Peyer's patch (tissue), 4 donors: ENCODE results near the gene KRTAP9-6. TPM values are rescaled to one million over a fixed set of nuclear protein-coding genes. Genes with fewer than 3 reads are reported as not detected.
A peak's percentile ranks its signal among the peaks of the same experiment; 100 is the strongest.

Source experiments
- DNase-seq, 3 donors: peaks; one replicate each; pipeline ENCODE4 v3.0.0-alpha.2; 2017 to 2019
- H3K27ac ChIP-seq, 4 donors: fragments of 200-600 bp; sonication (generic); one replicate each; pipeline ENCODE4 v1.5.1; 2016 to 2019
- H3K27me3 ChIP-seq, 2 donors: fragments of 200-600 bp; sonication (generic); one replicate each; pipeline ENCODE4 v1.5.1; 2019
- H3K36me3 ChIP-seq, 3 donors: fragments of 200-600 bp; sonication (generic); one replicate each; pipeline ENCODE4 v1.5.1; 2016 to 2019
- H3K4me1 ChIP-seq, 4 donors: fragments of 200-600 bp; sonication (generic); one replicate each; pipeline ENCODE4 v1.5.1; 2016 to 2019
- H3K4me3 ChIP-seq, 4 donors: fragments of 200-600 bp; sonication (generic); 1 replicate in 3 of 4; 2 replicates in 1 of 4; pipeline ENCODE4 v1.5.1; 2016 to 2019; ENCODE audit warnings: mild to moderate bottlenecking in 1 of 4
- H3K9me3 ChIP-seq, 4 donors: fragments of 200-600 bp; sonication (generic); one replicate each; pipeline ENCODE4 v1.5.1; 2016 to 2019; ENCODE audit warnings: mild to moderate bottlenecking in 1 of 4
- POLR2A ChIP-seq, 2 donors: fragments of 450-650 bp; IDR thresholded peaks; one replicate each; pipeline ENCODE4 v1.5.1; 2017; ENCODE audit warnings: antibody characterized with exemption in 2 of 2, mild to moderate bottlenecking in 2 of 2, moderate library complexity in 2 of 2
- total RNA-seq, 4 donors: library from RNA; depleted of rRNA; stranded (reverse); fragments of >200 nt; gene quantifications; one replicate each; pipeline ENCODE4 v1.1.0, GENCODE V29; 2016
- TF ChIP-seq, protein P1 (sequence below), 6 experiments: fragments of 450-650 bp in 4 of 6; fragments of 200-600 bp in 2 of 6; sonication (generic) in 1 of 6; IDR thresholded peaks; one replicate each; pipeline ENCODE4 v1.5.1; 2017 to 2019; ENCODE audit warnings: antibody characterized with exemption in 6 of 6, mild to moderate bottlenecking in 3 of 6, moderate library complexity in 1 of 6

Gene KRTAP9-6
- total RNA-seq, 4 donors from 2014 or later, result not detected

GRCh38 chr17:41304091-41304490, 38.9 kb downstream of the KRTAP9-6 start:
- no peaks in the 10 kb centered on the region for H3K27me3 ChIP-seq
- no peak overlapping the region for H3K4me3 ChIP-seq
- no peak overlapping the region for H3K27ac ChIP-seq
- no peak for DNase-seq
- no peak for TF ChIP-seq POLR2A (IDR thresholded peaks at IDR 0.05)
- TF ChIP-seq, protein P1, sequence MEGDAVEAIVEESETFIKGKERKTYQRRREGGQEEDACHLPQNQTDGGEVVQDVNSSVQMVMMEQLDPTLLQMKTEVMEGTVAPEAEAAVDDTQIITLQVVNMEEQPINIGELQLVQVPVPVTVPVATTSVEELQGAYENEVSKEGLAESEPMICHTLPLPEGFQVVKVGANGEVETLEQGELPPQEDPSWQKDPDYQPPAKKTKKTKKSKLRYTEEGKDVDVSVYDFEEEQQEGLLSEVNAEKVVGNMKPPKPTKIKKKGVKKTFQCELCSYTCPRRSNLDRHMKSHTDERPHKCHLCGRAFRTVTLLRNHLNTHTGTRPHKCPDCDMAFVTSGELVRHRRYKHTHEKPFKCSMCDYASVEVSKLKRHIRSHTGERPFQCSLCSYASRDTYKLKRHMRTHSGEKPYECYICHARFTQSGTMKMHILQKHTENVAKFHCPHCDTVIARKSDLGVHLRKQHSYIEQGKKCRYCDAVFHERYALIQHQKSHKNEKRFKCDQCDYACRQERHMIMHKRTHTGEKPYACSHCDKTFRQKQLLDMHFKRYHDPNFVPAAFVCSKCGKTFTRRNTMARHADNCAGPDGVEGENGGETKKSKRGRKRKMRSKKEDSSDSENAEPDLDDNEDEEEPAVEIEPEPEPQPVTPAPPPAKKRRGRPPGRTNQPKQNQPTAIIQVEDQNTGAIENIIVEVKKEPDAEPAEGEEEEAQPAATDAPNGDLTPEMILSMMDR (IDR thresholded peaks at IDR 0.05), result no peak
- H3K36me3 ChIP-seq, result no peaks in the 10 kb centered on the region
- H3K4me1 ChIP-seq, result peaks cover 0 to 14% (median 0%) of the 10 kb centered on the region in 4 donors
- no peaks in the 10 kb centered on the region for H3K9me3 ChIP-seq

- Histone ChIP-seq H3K4me1 (peaks cover 0 to 23% (median 0%) of the 10 kb centered on the region in 4 donors), H3K9me3 (no peaks in the 10 kb centered on the region), H3K27me3 (no peaks in the 10 kb centered on the region), H3K27ac (peak overlapping the region in 2 of 4 donors; percentile 46 to 77), H3K4me3 (no peak overlapping the region), H3K36me3 (no peaks in the 10 kb centered on the region)
- no peak for TF ChIP-seq POLR2A (IDR thresholded peaks at IDR 0.05)
- TF ChIP-seq, protein P1 (IDR thresholded peaks at IDR 0.05), result no peak
- no peak for DNase-seq
Observed at GRCh38 chr17:41307647-41308046, 42.5 kb downstream of the KRTAP9-6 start.

GRCh38 chr17:41308251-41308917, 43.2 kb downstream of the KRTAP9-6 start:
- H3K9me3 ChIP-seq, result no peaks in the 10 kb centered on the region
- peak overlapping the region in 3 of 4 donors; percentile 30 to 77 (median 62) for H3K27ac ChIP-seq
- H3K36me3 ChIP-seq, result no peaks in the 10 kb centered on the region
- H3K27me3 ChIP-seq, result no peaks in the 10 kb centered on the region
- H3K4me3 ChIP-seq, result peak overlapping the region in 1 of 4 donors; percentile 17
- TF ChIP-seq, protein P1 (IDR thresholded peaks at IDR 0.05), result no peak
- TF ChIP-seq POLR2A (IDR thresholded peaks at IDR 0.05), result no peak
- H3K4me1 ChIP-seq, result peaks cover 0 to 23% (median 0%) of the 10 kb centered on the region in 4 donors
- peak; percentile 48 to 89 (median 86) for DNase-seq

DNA sequence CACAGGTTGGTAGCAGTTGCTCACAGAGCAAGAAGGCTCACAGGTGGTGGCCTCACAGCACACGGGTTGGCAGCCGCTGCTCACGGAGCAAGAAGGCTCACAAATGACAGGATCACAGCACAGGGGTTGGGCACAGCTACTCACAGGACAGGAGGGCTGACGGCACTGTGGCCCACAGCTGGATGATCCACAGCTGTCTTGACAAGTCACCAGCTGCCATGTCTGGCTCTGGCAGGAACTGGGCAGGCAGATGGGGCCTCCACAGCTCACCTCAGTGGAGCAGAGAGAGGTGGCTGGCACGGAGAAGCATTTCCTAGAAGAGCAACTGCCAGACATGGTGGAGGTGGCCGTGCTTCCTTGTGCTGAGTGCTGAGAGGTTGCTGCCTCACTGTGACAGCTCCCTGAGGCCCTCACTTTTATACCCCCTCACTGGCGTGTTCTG, 43.8 kb downstream of the KRTAP9-6 start, which contains the start of gene KRTAP16-1:
KRTAP16-1 (minus strand) TSS at position 392 of the 442 bp plus-strand sequence; CDS start at position 336, 56 bp downstream.
- Histone ChIP-seq H3K9me3 (no peaks in the 10 kb centered on the region), H3K4me3 (peak within 1 kb of the TSS in 1 of 4 donors; percentile 17), H3K27ac (peak within 1 kb of the TSS in 3 of 4 donors; percentile 30 to 77 (median 62)), H3K36me3 (no peaks in the 10 kb centered on the region), H3K27me3 (no peaks in the 10 kb centered on the region), H3K4me1 (peaks cover 0 to 23% (median 0%) of the 10 kb centered on the region in 4 donors)
- peak; percentile 42 to 58 (median 45) for DNase-seq
- TF ChIP-seq POLR2A (IDR thresholded peaks at IDR 0.05), result no peak
- TF ChIP-seq, protein P1 (IDR thresholded peaks at IDR 0.05), result no peak

DNA sequence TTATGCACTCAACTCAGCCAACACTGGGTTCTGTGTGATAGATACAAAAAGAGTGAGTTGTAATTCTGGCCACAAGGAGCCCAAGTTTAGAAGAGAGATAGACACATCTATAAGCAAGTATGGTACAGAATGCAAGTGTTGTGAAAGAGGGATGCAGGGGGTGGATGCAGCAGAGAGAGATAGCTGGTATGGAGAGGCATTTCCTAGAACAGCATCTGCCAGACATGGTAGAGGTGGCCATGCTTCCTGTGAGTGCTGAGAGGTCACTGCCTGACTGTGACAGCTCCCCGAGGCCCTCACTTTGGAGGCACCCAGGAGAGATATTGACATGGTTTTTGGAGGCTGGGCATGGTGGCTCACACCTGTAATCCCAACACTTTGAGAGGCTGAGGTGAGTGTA, 45.9 kb downstream of the KRTAP9-6 start:
- no peak for TF ChIP-seq POLR2A (IDR thresholded peaks at IDR 0.05)
- TF ChIP-seq, protein P1 (IDR thresholded peaks at IDR 0.05), result no peak
- Histone ChIP-seq H3K4me1 (peaks cover 0 to 23% (median 0%) of the 10 kb centered on the region in 4 donors), H3K36me3 (no peaks in the 10 kb centered on the region), H3K9me3 (no peaks in the 10 kb centered on the region), H3K4me3 (no peak overlapping the region), H3K27ac (no peak overlapping the region), H3K27me3 (no peaks in the 10 kb centered on the region)
- DNase-seq, result no peak
